22Rv1 (cell line): ENCODE data around the gene KIF11.

Experiments
- CTCF ChIP-seq: fragments of 450-650 bp; IDR thresholded peaks from 2 replicates; pipeline ENCODE4 v1.5.1; 2017; ENCODE audit warnings: mild to moderate bottlenecking
- ZFX ChIP-seq: fragments of 450-650 bp; IDR thresholded peaks from 2 replicates; pipeline ENCODE4 v1.6.1; 2017; ENCODE audit warnings: antibody characterized with exemption, borderline replicate concordance

- TF ChIP-seq CTCF (no peak), ZFX (no peak)
These were observed 42.0 kb upstream of the KIF11 start for GRCh38 chr10:92550924-92551323.
